Measurements from ENCODE around the gene NAXD. TPM values are rescaled to one million over a fixed set of nuclear protein-coding genes. Genes with fewer than 3 reads are reported as not detected.
"Not testable (repeated sequence)": the region's sequence is repeated elsewhere in the genome, so short reads cannot be mapped to it uniquely, and the experiment has no call there.

Gene NAXD
- total RNA-seq, 1 experiment from 2014 or later, result 21.0 TPM

GRCh38 chr13:110582421-110582954 lies 32.9 kb upstream of the NAXD start:
- DNase-seq, result no peak
- no peak overlapping the region for H3K4me3 ChIP-seq (ENCODE audit: insufficient read depth, low read depth, low read length)
- H3K27me3 ChIP-seq (ENCODE audit: control insufficient read depth, insufficient read depth, low read length), result no peaks in the 10 kb centered on the region
- H3K36me3 ChIP-seq (replicated peaks; ENCODE audit: control insufficient read depth, insufficient read depth, low read length), result no peaks in the 10 kb centered on the region

- Histone ChIP-seq H3K4me3 (ENCODE audit: insufficient read depth, low read depth, low read length) (no peak overlapping the region), H3K36me3 (replicated peaks; ENCODE audit: control insufficient read depth, insufficient read depth, low read length) (no peaks in the 10 kb centered on the region), H3K27me3 (ENCODE audit: control insufficient read depth, insufficient read depth, low read length) (no peaks in the 10 kb centered on the region)
- DNase-seq, result no peak
Observed at GRCh38 chr13:110583178-110583865, 32.0 kb upstream of the NAXD start.

- no peak for DNase-seq
- no peaks in the 10 kb centered on the region for H3K27me3 ChIP-seq (ENCODE audit: control insufficient read depth, insufficient read depth, low read length)
- no peaks in the 10 kb centered on the region for H3K36me3 ChIP-seq (replicated peaks; ENCODE audit: control insufficient read depth, insufficient read depth, low read length)
Observed at GRCh38 chr13:110589793-110590390, 25.5 kb upstream of the NAXD start.

GRCh38 chr13:110590577-110590976 lies 24.8 kb upstream of the NAXD start:
- Histone ChIP-seq H3K27me3 (ENCODE audit: control insufficient read depth, insufficient read depth, low read length) (no peaks in the 10 kb centered on the region), H3K4me3 (ENCODE audit: insufficient read depth, low read depth, low read length) (no peak overlapping the region), H3K36me3 (replicated peaks; ENCODE audit: control insufficient read depth, insufficient read depth, low read length) (no peaks in the 10 kb centered on the region)
- peak; percentile 30 for DNase-seq

More at GRCh38 chr13:110589793-110590390, 25.5 kb upstream of the NAXD start:
- no peak overlapping the region for H3K4me3 ChIP-seq (ENCODE audit: insufficient read depth, low read depth, low read length)

GRCh38 chr13:110592665-110593064 lies 22.7 kb upstream of the NAXD start:
- Histone ChIP-seq H3K4me3 (ENCODE audit: insufficient read depth, low read depth, low read length) (no peak overlapping the region), H3K27me3 (ENCODE audit: control insufficient read depth, insufficient read depth, low read length) (no peaks in the 10 kb centered on the region), H3K36me3 (replicated peaks; ENCODE audit: control insufficient read depth, insufficient read depth, low read length) (no peaks in the 10 kb centered on the region)
- DNase-seq, result no peak

- Histone ChIP-seq H3K27me3 (ENCODE audit: control insufficient read depth, insufficient read depth, low read length) (no peaks in the 10 kb centered on the region), H3K4me3 (ENCODE audit: insufficient read depth, low read depth, low read length) (no peak overlapping the region), H3K36me3 (replicated peaks; ENCODE audit: control insufficient read depth, insufficient read depth, low read length) (no peaks in the 10 kb centered on the region)
- DNase-seq, result peak; percentile 78
Observed at GRCh38 chr13:110593430-110594130, 21.8 kb upstream of the NAXD start.

GRCh38 chr13:110597041-110597689 lies 18.2 kb upstream of the NAXD start:
- peak; percentile 57 for DNase-seq
- Histone ChIP-seq H3K4me3 (ENCODE audit: insufficient read depth, low read depth, low read length) (no peak overlapping the region), H3K36me3 (replicated peaks; ENCODE audit: control insufficient read depth, insufficient read depth, low read length) (no peaks in the 10 kb centered on the region), H3K27me3 (ENCODE audit: control insufficient read depth, insufficient read depth, low read length) (no peaks in the 10 kb centered on the region)

GRCh38 chr13:110600261-110600819 lies 15.0 kb upstream of the NAXD start:
- Histone ChIP-seq H3K27me3 (ENCODE audit: control insufficient read depth, insufficient read depth, low read length) (no peaks in the 10 kb centered on the region), H3K4me3 (ENCODE audit: insufficient read depth, low read depth, low read length) (no peak overlapping the region), H3K36me3 (replicated peaks; ENCODE audit: control insufficient read depth, insufficient read depth, low read length) (no peaks in the 10 kb centered on the region)
- no peak for DNase-seq

GRCh38 chr13:110600980-110601379 lies 14.4 kb upstream of the NAXD start:
- Histone ChIP-seq H3K36me3 (replicated peaks; ENCODE audit: control insufficient read depth, insufficient read depth, low read length) (no peaks in the 10 kb centered on the region), H3K27me3 (ENCODE audit: control insufficient read depth, insufficient read depth, low read length) (no peaks in the 10 kb centered on the region), H3K4me3 (ENCODE audit: insufficient read depth, low read depth, low read length) (no peak overlapping the region)
- DNase-seq, result no peak

GRCh38 chr13:110605132-110605531 lies 10.2 kb upstream of the NAXD start:
- DNase-seq, result no peak
- no peak overlapping the region for H3K4me3 ChIP-seq (ENCODE audit: insufficient read depth, low read depth, low read length)
- no peaks in the 10 kb centered on the region for H3K36me3 ChIP-seq (replicated peaks; ENCODE audit: control insufficient read depth, insufficient read depth, low read length)
- H3K27me3 ChIP-seq (ENCODE audit: control insufficient read depth, insufficient read depth, low read length), result no peaks in the 10 kb centered on the region

GRCh38 chr13:110606281-110606680 lies 9.1 kb upstream of the NAXD start:
- DNase-seq; H3K27me3 ChIP-seq (ENCODE audit: control insufficient read depth, insufficient read depth, low read length); H3K36me3 ChIP-seq (replicated peaks; ENCODE audit: control insufficient read depth, insufficient read depth, low read length); H3K4me3 ChIP-seq (ENCODE audit: insufficient read depth, low read depth, low read length): not testable (repeated sequence)

GRCh38 chr13:110607675-110608224 lies 7.6 kb upstream of the NAXD start:
- H3K36me3 ChIP-seq (replicated peaks; ENCODE audit: control insufficient read depth, insufficient read depth, low read length), result no peaks in the 10 kb centered on the region
- no peak overlapping the region for H3K4me3 ChIP-seq (ENCODE audit: insufficient read depth, low read depth, low read length)
- no peak for DNase-seq
- no peaks in the 10 kb centered on the region for H3K27me3 ChIP-seq (ENCODE audit: control insufficient read depth, insufficient read depth, low read length)

- H3K27me3 ChIP-seq (ENCODE audit: control insufficient read depth, insufficient read depth, low read length), result no peaks in the 10 kb centered on the region
- peak; percentile 16 for DNase-seq
- H3K36me3 ChIP-seq (replicated peaks; ENCODE audit: control insufficient read depth, insufficient read depth, low read length), result no peaks in the 10 kb centered on the region
- H3K4me3 ChIP-seq (ENCODE audit: insufficient read depth, low read depth, low read length), result no peak overlapping the region
Observed at GRCh38 chr13:110610955-110611595, 4.3 kb upstream of the NAXD start.

GRCh38 chr13:110615005-110615321 lies 382 bp upstream of the NAXD start:
- Histone ChIP-seq H3K27me3 (ENCODE audit: control insufficient read depth, insufficient read depth, low read length) (no peaks in the 10 kb centered on the region), H3K4me3 (ENCODE audit: insufficient read depth, low read depth, low read length) (peak overlapping the region; percentile 89), H3K36me3 (replicated peaks; ENCODE audit: control insufficient read depth, insufficient read depth, low read length) (no peaks in the 10 kb centered on the region)
- DNase-seq, result no peak
